ENCODE data around the gene GNAI1. TPM values are rescaled to one million over a fixed set of nuclear protein-coding genes. Genes with fewer than 3 reads are reported as not detected.

Gene GNAI1
- total RNA-seq, 4 donors from 2014 or later: 17.2 to 74.0 (median 38.2) TPM

DNA sequence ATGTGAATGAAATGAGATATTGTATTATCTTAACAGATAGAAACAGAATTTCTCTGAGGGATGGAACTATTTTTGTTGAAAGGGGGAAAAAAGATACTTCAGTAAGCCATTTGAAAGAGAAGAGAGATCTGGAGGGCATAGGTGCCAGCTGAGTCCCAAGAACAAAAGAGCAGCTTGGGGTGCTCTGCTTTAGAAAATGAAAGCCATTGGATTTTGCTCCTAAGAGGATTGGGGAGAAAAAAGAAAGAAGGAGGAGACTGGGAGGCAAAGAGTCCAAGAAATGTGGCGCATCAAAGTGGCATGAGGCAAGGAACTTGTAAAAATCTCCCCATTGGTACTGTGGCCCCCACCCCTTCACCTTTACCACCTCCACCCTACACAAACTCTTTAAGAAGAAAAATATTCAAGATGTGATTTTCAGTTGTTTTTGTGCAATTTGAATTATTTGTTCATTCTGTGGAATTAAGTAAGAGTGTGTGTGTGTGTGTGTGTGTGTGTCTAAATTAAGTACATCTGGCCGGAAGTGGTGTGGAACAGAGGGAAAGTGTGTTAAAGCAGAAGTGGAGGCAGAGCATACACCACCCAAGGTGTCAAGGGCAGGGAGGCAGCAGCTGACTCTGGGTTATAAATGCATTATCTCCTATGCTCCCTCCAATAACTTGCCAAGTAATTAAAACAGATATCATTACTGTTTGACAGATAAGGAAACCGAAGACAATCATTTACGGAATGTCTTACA lies 9.9 kb upstream of the GNAI1 start:
- TF ChIP-seq, protein P1, sequence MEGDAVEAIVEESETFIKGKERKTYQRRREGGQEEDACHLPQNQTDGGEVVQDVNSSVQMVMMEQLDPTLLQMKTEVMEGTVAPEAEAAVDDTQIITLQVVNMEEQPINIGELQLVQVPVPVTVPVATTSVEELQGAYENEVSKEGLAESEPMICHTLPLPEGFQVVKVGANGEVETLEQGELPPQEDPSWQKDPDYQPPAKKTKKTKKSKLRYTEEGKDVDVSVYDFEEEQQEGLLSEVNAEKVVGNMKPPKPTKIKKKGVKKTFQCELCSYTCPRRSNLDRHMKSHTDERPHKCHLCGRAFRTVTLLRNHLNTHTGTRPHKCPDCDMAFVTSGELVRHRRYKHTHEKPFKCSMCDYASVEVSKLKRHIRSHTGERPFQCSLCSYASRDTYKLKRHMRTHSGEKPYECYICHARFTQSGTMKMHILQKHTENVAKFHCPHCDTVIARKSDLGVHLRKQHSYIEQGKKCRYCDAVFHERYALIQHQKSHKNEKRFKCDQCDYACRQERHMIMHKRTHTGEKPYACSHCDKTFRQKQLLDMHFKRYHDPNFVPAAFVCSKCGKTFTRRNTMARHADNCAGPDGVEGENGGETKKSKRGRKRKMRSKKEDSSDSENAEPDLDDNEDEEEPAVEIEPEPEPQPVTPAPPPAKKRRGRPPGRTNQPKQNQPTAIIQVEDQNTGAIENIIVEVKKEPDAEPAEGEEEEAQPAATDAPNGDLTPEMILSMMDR (IDR thresholded peaks at IDR 0.05): no peak
- no peaks in the 10 kb centered on the region for H3K4me1 ChIP-seq
- H3K4me3 ChIP-seq: no peak overlapping the region
- DNase-seq: no peak
- intact Hi-C loops (cut with DNase I; ENCODE audit: low total_unique reads): no loop called here
- H3K27me3 ChIP-seq: no peaks in the 10 kb centered on the region
- no peaks in the 10 kb centered on the region for H3K36me3 ChIP-seq
- no peak overlapping the region for H3K27ac ChIP-seq
- H3K9me3 ChIP-seq: no peaks in the 10 kb centered on the region

DNA sequence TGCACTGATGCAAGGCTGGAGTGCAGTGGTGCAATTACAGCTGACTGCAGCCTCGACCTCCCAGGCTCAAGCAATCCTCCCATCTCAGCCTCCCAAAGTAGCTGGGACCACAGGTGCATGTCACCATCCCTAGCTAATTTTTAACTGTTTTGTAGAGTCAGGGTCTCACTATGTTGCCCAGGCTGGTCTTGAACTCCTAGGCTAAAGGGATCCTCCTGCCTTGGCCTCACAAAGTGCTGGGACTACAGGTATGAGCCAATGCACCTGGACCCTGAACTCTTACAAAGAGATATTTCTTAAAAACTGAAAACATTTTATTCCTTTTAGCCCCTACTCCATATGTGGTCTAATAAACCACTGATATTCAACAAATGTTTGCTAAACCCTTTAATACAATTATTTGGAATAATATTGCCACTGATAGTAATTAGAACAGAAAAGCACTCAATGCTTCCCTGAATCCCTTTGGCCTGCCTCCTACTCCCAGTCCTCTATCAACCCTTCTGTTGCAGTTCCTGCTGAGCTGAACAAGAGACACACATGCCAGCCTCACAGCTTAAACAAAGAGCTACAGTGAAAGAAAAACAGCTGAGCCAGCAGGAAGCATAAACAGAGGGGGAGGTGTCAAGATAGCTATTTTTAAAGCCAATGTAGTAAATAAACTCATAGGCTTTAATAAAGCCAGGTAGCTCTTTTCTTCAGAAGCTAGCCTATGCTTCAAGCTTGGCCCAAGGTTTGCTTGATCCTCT lies 7.0 kb upstream of the GNAI1 start:
- Histone ChIP-seq H3K4me3 (no peak overlapping the region), H3K4me1 (no peaks in the 10 kb centered on the region), H3K36me3 (no peaks in the 10 kb centered on the region), H3K27me3 (no peaks in the 10 kb centered on the region), H3K9me3 (no peaks in the 10 kb centered on the region), H3K27ac (no peak overlapping the region)
- DNase-seq: no peak
- no peak for TF ChIP-seq POLR2A (IDR thresholded peaks at IDR 0.05)
- TF ChIP-seq, protein P1 (IDR thresholded peaks at IDR 0.05): no peak
- intact Hi-C loops (cut with DNase I; ENCODE audit: low total_unique reads): no loop called here

DNA sequence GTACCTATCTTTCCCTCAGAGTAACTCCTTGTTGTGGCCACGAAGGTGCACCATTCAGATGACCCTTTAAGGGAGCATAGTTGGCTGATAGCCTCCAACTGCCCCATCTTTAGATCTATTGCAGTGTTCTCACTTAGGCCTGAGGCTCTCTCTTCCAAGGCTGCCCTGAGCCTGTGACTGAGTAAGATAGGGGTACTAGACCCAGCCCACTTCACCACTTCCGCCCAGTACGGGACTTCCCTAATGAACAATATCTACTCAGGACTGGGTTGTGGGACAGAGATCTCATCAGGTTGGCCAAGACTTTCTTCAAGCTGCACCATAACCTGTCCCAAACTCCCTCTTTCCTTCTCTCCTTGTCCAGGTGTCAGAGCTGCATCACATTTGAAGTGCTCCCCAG lies 5.7 kb upstream of the GNAI1 start:
- H3K36me3 ChIP-seq: no peaks in the 10 kb centered on the region
- intact Hi-C loops (cut with DNase I; ENCODE audit: low total_unique reads): no loop called here
- DNase-seq: no peak
- H3K4me3 ChIP-seq: no peak overlapping the region
- no peaks in the 10 kb centered on the region for H3K27me3 ChIP-seq
- H3K9me3 ChIP-seq: no peaks in the 10 kb centered on the region
- no peak overlapping the region for H3K27ac ChIP-seq
- TF ChIP-seq POLR2A (IDR thresholded peaks at IDR 0.05): no peak
- TF ChIP-seq, protein P1 (IDR thresholded peaks at IDR 0.05): no peak
- H3K4me1 ChIP-seq: peaks cover 0 to 4% of the 10 kb centered on the region in 2 donors

DNA sequence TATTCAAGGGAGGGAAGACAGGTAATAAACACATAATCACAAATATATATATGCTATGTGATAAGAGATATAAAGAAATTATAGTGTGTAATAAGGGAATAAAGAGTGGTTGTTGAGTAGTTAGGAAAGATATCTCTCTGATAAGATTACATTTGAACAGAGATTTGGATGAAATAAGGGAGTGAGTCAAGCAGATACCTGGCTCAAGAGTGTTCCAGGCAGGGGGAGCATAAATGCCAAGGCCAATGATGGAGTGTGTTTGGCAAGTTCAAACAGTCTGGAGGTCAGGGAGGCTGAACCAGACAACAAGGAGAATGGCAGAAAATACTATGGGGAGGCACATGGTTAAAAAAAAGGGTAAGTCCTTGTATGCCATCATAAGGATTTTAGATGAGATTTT lies 4.8 kb upstream of the GNAI1 start:
- intact Hi-C loops (cut with DNase I; ENCODE audit: low total_unique reads): no loop called here
- Histone ChIP-seq H3K4me3 (no peak overlapping the region), H3K27me3 (no peaks in the 10 kb centered on the region), H3K27ac (no peak overlapping the region), H3K9me3 (no peaks in the 10 kb centered on the region), H3K4me1 (peaks cover 0 to 5% of the 10 kb centered on the region in 2 donors), H3K36me3 (no peaks in the 10 kb centered on the region)
- no peak for TF ChIP-seq POLR2A (IDR thresholded peaks at IDR 0.05)
- TF ChIP-seq, protein P1 (IDR thresholded peaks at IDR 0.05): no peak
- DNase-seq: no peak

All from uterus (tissue), 4 donors.